Gastroesophageal sphincter (tissue), 4 donors: ENCODE measurements around the gene PDK4. TPM values are rescaled to one million over a fixed set of nuclear protein-coding genes. Genes with fewer than 3 reads are reported as not detected.

ENCODE experiments used
- ATAC-seq: fragments of 150-250 bp; one replicate; pipeline ENCODE4 v1.9.1; 2016; ENCODE audit warnings: mild to moderate bottlenecking, moderate library complexity
- H3K27ac ChIP-seq, 4 donors: fragments of 200-600 bp; sonication (generic) in 3 of 4; 1 replicate in 3 of 4; 2 replicates in 1 of 4; pipeline ENCODE4 v1.5.1; 2016 to 2019
- H3K27me3 ChIP-seq: fragments of 200-600 bp; sonication (generic); one replicate; pipeline ENCODE4 v1.5.1; 2019
- H3K36me3 ChIP-seq, 2 donors: fragments of 200-600 bp; sonication (generic); one replicate each; pipeline ENCODE4 v1.5.1; 2019; ENCODE audit warnings: control low read depth in 1 of 2
- H3K4me1 ChIP-seq, 3 donors: fragments of 200-600 bp; sonication (generic); 1 replicate in 2 of 3; 2 replicates in 1 of 3; pipeline ENCODE4 v1.5.1; 2016 to 2019; ENCODE audit warnings: control low read depth in 2 of 3
- H3K4me3 ChIP-seq, 2 donors: fragments of 200-600 bp; sonication (generic); one replicate each; pipeline ENCODE4 v1.5.1; 2019; ENCODE audit warnings: mild to moderate bottlenecking in 1 of 2, moderate library complexity in 1 of 2
- H3K9me3 ChIP-seq, 3 donors: fragments of 200-600 bp; sonication (generic); one replicate each; pipeline ENCODE4 v1.5.1; 2017 to 2019; ENCODE audit warnings: control low read depth in 2 of 3
- EP300 ChIP-seq: sonication (generic); formaldehyde crosslinking; IDR thresholded peaks from one replicate; pipeline ENCODE4 v1.6.1; 2017; ENCODE audit warnings: antibody characterized with exemption, mild to moderate bottlenecking
- POLR2A ChIP-seq, 2 donors: fragments of 450-650 bp; IDR thresholded peaks; one replicate each; pipeline ENCODE4 v1.6.1; 2017; ENCODE audit warnings: antibody characterized with exemption in 2 of 2, mild to moderate bottlenecking in 2 of 2, moderate library complexity in 1 of 2
- POLR2AphosphoS5 ChIP-seq: sonication (generic); formaldehyde crosslinking; IDR thresholded peaks from one replicate; pipeline ENCODE4 v1.6.1; 2017; ENCODE audit warnings: antibody characterized with exemption
- WGBS, 2 donors: methylation state at CpG; one replicate each; pipeline ENCODE4 v1.1.5; 2018; ENCODE audit warnings: low coverage in 1 of 2; 5-methylcytosine and 5-hydroxymethylcytosine counted together
- total RNA-seq, 4 donors: library from RNA; depleted of rRNA; stranded (reverse); fragments of >200 nt; gene quantifications; one replicate each; pipeline ENCODE4 v1.1.0, GENCODE V29; 2016
- TF ChIP-seq, protein P1 (sequence below), 4 experiments: fragments of 200-600 bp in 2 of 4; fragments of 450-650 bp in 2 of 4; sonication (generic) in 1 of 4; IDR thresholded peaks; one replicate each; pipeline ENCODE4 v1.5.1; 2017 to 2019; ENCODE audit warnings: antibody characterized with exemption in 4 of 4, mild to moderate bottlenecking in 2 of 4, moderate library complexity in 2 of 4

PDK4 gene
- total RNA-seq, 4 donors from 2014 or later: 208 to 842 (median 506) TPM

DNA sequence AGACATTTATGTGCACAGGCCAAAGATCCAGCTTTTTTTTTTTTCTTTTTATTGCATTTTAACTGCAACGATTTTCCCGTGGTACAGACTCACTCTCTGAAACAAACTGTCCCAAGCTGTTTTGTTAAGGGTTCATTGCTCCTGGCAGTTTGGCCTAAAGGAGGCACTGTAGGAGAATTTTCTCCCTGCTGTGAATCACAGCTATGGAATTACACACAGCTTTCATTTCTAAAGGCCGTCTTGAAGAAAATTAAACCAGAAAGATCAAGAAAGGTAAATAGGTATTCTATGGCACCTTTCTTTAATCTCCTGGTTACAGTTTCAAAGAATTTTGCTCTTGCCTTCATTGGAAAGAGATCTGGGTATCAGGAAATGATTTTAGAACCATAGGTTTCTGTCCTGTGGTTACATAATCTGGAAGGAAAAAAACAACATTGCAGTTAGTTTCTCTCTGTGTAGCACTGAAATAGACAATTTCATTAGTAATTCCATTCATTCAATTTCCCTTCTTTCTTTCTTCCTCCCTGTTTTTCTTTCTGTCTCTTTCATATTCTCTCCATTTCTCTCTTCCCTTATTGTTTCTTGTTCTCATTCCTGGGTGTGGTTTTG, 51.2 kb downstream of the PDK4 start:
- peak; percentile 82 for ATAC-seq
- H3K4me1 ChIP-seq: peaks cover 26 to 55% (median 28%) of the 10 kb centered on the region in 3 donors
- 0% methylated on average over 3 of the region's 3 CpGs for WGBS, 2 donors

DNA sequence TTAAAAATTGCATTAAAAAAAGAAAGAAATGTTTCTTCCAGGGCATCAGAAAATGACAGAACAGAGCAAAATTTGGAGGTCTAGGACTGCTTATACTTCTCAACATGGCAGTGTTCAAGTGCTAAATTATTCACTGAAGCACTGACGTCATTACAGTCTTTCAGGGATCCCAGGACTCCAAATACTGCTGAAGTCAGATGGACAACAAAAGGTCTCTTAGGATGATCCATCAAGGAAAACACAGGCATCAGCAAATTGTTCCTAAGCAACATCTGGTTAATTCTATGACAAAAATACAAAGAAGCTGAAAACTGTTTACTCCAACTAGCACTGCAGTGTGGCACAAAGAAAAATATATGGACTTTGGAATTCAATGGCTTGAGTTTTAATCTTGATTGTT, 52.1 kb downstream of the PDK4 start:
- WGBS, 2 donors: 50% methylated on average over 1 of the region's 1 CpG; no CpG with 5 or more reads in 1 of the 2 donors
- Histone ChIP-seq H3K27ac (peak overlapping the region in 2 of 4 donors; percentile 88), H3K4me1 (peaks cover 21 to 46% (median 25%) of the 10 kb centered on the region in 3 donors), H3K36me3 (no peaks in the 10 kb centered on the region), H3K27me3 (no peaks in the 10 kb centered on the region), H3K4me3 (no peak overlapping the region), H3K9me3 (no peaks in the 10 kb centered on the region)
- no peak for ATAC-seq
- TF ChIP-seq EP300 (no peak), POLR2AphosphoS5 (no peak), POLR2A (IDR thresholded peaks at IDR 0.05) (no peak)
- TF ChIP-seq, protein P1, sequence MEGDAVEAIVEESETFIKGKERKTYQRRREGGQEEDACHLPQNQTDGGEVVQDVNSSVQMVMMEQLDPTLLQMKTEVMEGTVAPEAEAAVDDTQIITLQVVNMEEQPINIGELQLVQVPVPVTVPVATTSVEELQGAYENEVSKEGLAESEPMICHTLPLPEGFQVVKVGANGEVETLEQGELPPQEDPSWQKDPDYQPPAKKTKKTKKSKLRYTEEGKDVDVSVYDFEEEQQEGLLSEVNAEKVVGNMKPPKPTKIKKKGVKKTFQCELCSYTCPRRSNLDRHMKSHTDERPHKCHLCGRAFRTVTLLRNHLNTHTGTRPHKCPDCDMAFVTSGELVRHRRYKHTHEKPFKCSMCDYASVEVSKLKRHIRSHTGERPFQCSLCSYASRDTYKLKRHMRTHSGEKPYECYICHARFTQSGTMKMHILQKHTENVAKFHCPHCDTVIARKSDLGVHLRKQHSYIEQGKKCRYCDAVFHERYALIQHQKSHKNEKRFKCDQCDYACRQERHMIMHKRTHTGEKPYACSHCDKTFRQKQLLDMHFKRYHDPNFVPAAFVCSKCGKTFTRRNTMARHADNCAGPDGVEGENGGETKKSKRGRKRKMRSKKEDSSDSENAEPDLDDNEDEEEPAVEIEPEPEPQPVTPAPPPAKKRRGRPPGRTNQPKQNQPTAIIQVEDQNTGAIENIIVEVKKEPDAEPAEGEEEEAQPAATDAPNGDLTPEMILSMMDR (IDR thresholded peaks at IDR 0.05): no peak

More for the DNA sequence above, 51.2 kb downstream of the PDK4 start:
- TF ChIP-seq EP300: no peak
- TF ChIP-seq POLR2AphosphoS5: peak; percentile 73
- no peak for TF ChIP-seq POLR2A (IDR thresholded peaks at IDR 0.05)
- TF ChIP-seq, protein P1 (IDR thresholded peaks at IDR 0.05): peak; percentile 56 to 85 (median 78)
- no peaks in the 10 kb centered on the region for H3K9me3 ChIP-seq
- no peaks in the 10 kb centered on the region for H3K36me3 ChIP-seq
- H3K27ac ChIP-seq: peak overlapping the region; percentile 88 to 100 (median 90)
- no peaks in the 10 kb centered on the region for H3K27me3 ChIP-seq
- peak overlapping the region; percentile 38 to 50 for H3K4me3 ChIP-seq

DNA sequence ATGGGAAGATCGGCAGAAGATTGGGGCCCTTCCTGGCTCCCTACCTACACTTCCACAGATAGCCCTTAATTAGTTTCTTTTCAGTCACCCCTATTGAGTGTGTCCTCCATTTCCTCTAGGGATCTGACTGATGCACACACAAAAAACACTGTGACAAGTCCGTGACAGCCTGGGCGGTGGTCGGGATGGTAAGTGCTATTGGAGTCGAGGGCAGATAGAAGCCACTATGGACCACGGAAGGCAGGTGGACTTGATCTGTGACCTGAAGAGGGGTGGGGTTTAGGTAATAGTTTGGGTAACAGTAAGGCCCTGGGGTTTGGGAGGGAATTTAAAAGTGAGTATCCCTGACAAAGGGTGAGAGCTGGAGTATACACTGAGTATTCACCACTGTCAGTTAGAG, 53.0 kb downstream of the PDK4 start:
- Histone ChIP-seq H3K36me3 (no peaks in the 10 kb centered on the region), H3K27me3 (no peaks in the 10 kb centered on the region), H3K9me3 (no peaks in the 10 kb centered on the region), H3K4me1 (peaks cover 12 to 37% (median 25%) of the 10 kb centered on the region in 3 donors), H3K27ac (no peak overlapping the region), H3K4me3 (no peak overlapping the region)
- TF ChIP-seq, protein P1 (IDR thresholded peaks at IDR 0.05): no peak
- TF ChIP-seq EP300: no peak
- ATAC-seq: no peak
- WGBS, 2 donors: 89 to 100% methylated on average over 1 to 5 of the region's 6 CpGs

DNA sequence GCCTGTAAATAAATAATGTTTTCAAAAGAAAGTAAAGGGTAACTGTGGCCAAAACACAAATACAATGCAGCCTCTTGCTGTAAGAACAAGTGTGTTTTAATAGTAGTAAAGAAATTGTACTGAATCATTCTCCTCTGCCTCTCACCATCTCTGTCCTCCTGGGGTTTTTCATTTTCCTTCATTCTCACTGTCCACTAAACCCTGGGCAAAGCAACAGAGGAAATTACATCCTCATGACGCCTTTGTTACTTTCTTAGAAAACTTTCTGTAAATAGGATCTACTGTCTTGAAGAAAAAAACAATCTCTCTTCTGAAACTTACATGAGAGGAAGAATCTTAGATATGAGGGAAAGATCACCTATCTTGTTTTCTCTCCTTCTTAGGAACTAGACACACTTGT, 56.0 kb downstream of the PDK4 start:
- 40 to 50% methylated on average over 1 of the region's 1 CpG for WGBS, 2 donors
- Histone ChIP-seq H3K27me3 (no peaks in the 10 kb centered on the region), H3K9me3 (no peaks in the 10 kb centered on the region), H3K27ac (no peak overlapping the region), H3K36me3 (no peaks in the 10 kb centered on the region), H3K4me3 (no peak overlapping the region), H3K4me1 (peaks cover 3 to 8% (median 4%) of the 10 kb centered on the region in 3 donors)
- no peak for ATAC-seq
- TF ChIP-seq POLR2AphosphoS5: no peak
- no peak for TF ChIP-seq EP300
- no peak for TF ChIP-seq POLR2A (IDR thresholded peaks at IDR 0.05)
- TF ChIP-seq, protein P1 (IDR thresholded peaks at IDR 0.05): no peak

DNA sequence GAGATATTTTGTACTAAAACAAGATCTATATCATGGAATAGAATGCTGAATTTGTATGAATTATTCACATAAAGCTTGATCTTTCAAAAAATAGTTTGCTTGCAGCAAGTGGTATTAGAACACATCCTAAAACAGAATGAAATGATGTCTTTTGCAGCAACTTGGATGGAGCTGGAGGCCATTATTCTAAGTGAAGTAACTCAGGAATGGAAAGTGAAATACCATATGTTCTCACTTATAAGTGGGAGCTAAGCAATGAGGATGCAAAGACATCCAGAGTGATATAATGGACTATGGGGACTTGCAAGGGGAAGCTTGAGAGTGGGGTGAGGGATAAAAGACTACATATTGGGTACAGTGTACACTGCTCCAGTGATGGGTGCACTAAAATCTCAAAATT, 56.9 kb downstream of the PDK4 start:
- Histone ChIP-seq H3K27ac (no peak overlapping the region), H3K27me3 (no peaks in the 10 kb centered on the region), H3K4me3 (no peak overlapping the region), H3K4me1 (peaks cover 0 to under 1% (median 0%) of the 10 kb centered on the region in 3 donors), H3K9me3 (no peaks in the 10 kb centered on the region), H3K36me3 (no peaks in the 10 kb centered on the region)
- ATAC-seq: no peak
- TF ChIP-seq POLR2A (IDR thresholded peaks at IDR 0.05): no peak
- no peak for TF ChIP-seq EP300
- TF ChIP-seq, protein P1 (IDR thresholded peaks at IDR 0.05): no peak
- TF ChIP-seq POLR2AphosphoS5: no peak
